GM21526 (cell line): ENCODE measurements around the gene HMGB3.
"Not testable (repeated sequence)": the region's sequence is repeated elsewhere in the genome, so short reads cannot be mapped to it uniquely, and the experiment has no call there.

ENCODE experiments used
- ATAC-seq: cut with Tn5 transposase; IDR thresholded peaks from one replicate; pipeline ENCODE4 v1.9.1; 2021; ENCODE audit warnings: moderate library complexity; ENCODE audit not compliant: unreplicated experiment, low FRiP score

HMGB3 gene

DNA sequence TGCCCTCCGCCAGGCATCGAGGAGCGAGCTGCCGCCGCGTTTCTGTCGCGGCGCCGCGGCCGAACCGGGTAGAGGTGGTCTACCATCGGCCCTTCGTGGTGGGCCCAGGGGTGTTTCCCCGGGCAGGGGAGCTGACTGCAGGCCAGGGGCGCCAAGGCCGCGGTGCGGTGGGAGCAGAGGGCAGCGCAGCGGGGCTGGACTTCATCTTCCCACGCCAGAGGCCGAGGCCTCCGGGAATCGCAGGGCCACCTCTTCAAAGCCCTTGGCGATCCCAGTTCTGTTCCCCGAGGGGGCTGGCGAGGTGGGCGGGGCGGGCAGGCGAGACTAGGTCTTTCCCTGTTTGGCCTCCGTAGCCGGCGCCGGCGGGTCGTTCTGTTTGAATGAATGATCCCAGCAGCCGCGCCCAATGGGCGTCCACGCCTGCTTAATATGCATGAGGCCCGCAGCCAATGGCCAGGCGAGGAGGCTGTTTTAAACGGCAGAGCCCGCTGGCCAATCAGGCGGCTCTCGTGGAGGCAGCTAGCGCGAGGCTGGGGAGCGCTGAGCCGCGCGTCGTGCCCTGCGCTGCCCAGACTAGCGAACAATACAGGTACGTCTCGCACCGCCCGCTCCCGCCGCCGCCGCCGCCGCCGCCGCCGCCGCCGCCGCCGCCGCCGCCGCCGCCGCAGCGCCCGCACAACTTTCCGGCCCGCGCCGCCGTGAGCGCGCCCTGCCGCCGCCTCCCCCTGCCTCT, at the start of gene HMGB3:
HMGB3 (plus strand) TSS at position 548 of the 733 bp plus-strand sequence. CDS start 2,265 bp downstream, outside the sequence.
- ATAC-seq: peak; percentile 96

DNA sequence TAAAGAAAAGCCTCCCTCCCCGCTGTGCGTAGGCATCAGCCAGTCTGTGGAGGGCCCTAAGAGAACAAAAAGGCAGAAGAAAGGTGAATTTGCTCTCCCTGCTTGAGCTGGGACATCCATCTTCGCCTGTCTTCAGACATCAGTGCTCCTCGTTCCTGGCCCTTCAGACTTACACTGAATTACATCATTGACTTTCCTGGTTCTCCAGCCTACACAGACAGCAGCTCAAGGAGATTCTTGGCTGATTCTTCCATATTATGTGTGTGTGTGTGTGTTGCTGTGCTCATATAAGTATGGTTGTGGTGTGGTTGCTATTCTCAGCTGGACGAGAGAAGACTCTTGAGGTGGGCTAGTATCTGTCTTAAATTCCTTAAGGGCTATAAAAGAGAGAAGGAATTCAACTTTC, 49.2 kb upstream of the HMGB3 start:
- no peak for ATAC-seq

DNA sequence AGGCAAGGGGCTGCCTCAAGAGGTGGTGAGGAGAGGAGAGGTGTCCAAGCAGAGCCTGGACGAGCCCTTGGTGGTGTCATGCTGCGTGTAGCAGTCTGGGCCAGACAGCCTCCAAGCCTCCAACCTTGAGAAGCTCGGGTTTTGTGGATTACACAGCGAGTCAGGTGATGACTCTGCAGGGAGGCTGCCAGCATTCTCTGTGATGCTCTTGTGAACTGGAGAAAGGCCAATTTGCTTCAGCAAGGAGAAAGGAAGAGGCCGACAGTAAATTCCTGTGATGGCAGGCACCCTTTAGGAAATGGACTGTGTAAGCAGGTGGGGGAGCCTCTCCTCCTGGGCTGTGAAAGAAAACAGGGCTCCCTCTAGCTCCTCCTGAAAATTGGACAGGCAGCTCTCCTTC, 48.7 kb upstream of the HMGB3 start:
- ATAC-seq: no peak

DNA sequence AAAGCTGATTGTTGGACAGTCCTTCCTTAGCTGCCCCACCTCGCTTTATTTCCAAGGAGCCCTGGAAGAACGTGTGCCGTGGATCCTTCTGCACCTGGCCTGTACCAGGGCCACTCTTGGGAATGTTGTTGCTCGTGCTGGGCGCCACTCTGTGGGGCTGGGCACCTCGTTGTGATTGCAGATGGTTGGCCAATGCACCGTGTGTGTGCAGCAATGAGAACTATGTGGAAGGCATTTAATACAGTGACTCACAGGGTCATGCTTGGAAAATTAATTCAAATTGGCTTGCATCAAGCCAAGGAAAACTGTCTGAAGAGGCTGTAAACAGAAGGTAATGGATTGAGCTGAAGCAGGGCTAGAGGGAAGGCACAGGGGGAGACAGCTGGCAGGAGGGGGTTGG, 47.7 kb upstream of the HMGB3 start:
- ATAC-seq: no peak

DNA sequence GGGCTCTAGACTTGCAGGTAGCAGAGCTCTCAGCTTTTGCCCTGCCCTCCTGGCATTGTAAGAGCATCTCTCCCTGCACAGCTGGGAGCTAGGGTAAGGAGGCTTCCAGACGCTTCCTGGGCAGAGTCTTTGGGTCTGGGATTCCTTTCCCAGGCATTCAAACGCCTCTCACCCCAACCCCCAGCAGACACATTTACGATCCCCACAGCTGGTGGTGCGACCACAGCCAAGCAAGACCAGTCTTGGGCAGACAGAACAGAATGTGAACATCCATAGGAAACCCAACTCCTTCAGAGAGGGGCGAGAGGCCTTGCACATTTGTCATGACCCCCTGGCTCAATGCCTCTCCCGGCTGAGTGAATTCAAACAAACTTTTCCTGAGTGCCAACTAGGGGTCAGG, 46.6 kb upstream of the HMGB3 start:
- ATAC-seq: no peak

DNA sequence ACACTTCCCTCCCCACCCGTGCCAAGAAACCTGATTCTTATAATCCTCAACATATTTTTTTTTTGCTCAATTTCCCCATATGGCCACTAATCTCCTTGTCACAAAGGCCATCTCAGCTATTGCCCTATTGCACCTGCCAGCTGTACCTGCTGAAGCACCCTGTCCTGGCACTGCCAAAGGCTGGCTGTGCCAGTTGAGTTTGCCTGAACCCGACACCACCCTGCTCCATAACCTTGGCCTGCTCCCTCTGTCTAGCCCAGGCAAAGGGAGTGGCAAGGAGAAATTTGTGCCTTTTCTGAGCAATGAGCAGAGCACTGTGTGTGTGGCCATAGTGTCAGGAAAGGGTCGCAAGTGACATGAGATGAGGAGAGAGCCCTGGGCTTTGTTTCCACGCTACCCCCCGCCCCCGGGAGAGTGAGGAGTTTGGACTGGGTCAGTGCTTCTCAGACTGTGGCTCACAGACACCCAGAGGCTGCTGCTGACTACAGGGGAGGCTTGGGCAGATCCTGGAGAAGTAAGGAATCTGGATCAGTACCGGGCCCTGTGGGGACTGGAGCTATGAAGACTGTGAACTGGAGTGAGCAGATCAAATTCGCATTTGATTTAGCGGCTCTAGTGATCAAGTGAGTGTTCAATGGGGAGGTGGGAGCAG, 42.2 kb upstream of the HMGB3 start:
- no peak for ATAC-seq

DNA sequence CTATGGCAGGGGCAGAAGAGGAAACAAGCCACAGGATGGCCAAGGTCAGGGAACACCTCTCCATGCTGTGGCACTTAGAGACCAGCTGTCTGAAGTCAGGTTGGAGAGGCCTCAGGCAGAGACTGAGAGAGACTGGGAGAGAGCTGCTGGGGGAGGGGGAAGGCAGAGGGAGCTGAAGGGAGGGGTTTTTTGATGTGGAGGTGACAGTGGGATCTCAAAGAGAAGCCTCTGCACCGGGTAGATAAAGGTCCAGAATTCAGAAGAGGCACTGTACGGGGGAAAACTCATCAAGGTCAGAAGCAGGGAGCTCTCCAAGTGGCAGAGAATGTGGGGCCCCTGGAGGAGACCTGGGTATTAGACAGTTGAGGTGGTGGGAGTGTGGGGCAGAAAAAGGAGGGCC, 41.6 kb upstream of the HMGB3 start:
- no peak for ATAC-seq

DNA sequence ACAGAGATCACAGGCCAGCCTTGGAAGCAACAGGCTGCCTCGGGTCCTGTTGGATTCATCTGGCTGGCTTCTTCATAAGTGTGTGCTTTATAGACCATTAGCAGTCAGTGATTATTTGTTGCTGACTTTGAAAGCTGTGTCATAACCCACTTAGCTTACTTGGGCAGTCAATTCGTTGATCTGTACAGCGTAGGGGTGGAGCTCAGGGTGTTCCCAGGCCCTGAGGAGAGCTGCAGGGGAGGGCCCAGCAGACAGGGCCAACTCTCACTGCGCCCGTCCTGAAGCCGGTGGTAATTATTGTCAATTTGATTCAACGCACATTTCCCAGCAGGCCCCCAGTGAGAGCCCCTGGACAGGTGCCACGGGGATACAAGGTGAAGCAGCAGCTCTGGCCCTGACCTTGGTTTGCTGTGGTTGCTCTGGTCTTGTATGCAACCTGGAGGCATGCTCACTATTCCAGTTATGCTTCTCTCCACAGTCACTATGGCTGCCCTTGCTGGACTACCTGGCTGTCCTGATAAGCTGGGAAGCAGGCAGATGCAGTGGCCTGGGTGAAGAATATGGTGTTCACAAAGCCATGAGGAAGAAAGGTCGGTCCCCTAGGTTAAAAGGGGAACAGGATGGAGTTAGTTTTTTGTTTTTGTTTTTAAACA, 40.1 kb upstream of the HMGB3 start:
- no peak for ATAC-seq

DNA sequence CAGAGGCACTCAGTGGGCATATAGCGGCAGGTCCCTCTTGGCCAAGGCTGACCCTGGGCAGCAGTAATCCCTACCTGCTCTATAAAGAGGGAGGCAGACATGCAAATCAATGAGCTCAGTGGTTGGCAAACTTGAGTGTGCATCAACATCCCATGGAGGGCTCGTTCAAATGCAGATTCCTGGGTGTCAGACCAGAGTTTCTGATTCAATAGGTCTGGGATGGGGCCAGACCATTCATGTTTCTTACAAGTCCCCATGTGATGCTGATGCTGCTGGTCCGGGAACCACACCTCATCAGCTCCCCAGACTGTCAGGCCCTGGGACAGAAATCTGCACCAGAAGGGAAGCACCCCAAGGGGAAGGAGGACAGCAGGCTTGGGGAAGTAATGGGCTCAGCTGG, 38.9 kb upstream of the HMGB3 start:
- ATAC-seq: no peak

DNA sequence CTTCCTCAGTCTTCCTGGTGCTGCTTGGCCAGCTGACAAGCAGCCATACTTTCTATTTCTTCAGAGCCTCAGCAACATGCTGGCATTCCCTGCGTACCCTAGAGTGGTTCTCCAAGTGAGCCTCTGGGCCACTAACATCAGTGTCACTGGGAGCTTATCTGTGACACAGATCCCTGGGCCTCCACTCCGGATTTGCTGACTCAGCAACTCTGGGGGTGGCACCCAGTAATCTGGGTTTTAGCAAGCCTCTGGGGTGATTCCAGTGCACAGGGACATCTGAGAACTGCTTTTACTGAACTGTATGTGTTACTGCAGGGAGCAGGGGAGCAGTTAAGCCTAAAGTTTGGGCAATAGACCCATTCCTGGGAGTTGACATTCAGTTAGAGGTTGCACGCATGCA, 28.2 kb upstream of the HMGB3 start:
- ATAC-seq: no peak

DNA sequence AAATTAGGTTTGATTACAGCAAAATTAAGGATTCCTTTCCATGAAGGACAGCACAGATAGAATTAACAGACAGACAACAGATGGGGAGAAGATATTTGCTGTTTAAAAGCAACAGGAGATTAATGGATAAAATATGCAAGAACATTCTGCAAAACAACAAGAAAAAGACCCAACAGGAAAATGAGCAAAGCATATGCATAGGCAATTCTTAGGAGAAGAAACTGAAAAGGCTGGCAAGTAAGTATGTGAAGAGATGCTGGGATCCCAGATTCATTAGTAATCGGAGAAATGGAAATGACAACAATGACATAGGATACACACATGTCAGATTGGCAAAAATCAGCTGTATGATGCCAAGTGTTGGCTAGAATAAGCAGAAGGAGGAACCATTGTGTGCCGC, 27.5 kb upstream of the HMGB3 start:
- no peak for ATAC-seq

DNA sequence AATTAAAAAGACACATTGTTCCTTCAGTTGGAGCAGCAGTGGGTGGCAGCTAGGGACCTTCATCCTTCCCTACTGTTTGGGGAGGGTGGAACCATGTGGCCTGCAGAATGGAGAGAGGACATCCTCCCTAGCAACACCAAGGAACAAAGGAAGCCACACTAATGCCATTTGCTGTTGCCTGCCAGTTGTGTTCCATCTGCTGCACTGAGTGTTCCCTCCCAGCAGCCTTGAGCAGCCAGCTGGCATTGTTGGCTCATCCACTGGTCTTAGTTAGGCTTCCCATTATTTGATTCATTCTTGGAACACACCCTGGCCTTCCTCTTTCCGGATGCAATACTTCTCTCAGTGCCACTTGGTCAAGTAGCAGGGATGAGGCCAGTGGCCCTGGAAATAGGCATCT, 25.0 kb upstream of the HMGB3 start:
- no peak for ATAC-seq

DNA sequence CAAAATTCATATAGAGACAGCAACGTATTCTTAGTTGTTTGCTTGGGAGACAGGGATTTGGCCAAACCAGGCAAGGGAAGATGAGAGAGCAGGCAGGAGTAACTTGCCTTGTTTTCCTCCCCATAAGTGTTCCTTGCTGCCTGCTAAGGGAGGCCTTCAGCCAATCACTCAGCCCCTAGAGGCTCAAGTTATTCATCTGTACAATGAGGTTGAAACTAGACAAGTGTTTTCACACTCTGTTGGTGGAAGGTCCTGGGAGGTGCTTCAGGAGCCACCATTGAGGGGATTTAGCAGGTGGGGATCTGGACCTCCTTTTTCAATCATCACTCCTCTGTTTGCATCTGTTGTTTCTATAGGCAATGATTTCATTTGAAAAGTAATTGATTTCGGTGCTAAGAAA, 23.6 kb upstream of the HMGB3 start:
- no peak for ATAC-seq

DNA sequence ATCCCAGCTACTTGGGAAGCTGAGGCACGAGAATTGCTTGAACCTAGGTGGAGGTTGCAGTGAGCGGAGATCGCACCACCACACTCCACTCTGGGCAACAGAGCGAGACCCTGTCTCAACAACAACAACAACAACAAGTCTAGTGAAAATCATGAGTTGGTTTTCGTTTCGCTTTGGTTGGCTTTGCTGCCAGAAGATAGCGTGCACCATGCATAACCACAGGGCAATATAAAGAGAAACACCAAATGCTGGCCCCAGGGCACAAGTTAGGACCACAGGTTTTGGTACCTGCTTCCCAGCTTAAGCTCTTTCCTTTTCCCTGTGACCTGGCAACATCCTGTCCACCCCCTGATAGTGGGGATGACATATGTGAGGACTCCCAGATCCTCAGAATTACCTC, 21.5 kb upstream of the HMGB3 start:
- ATAC-seq: no peak

DNA sequence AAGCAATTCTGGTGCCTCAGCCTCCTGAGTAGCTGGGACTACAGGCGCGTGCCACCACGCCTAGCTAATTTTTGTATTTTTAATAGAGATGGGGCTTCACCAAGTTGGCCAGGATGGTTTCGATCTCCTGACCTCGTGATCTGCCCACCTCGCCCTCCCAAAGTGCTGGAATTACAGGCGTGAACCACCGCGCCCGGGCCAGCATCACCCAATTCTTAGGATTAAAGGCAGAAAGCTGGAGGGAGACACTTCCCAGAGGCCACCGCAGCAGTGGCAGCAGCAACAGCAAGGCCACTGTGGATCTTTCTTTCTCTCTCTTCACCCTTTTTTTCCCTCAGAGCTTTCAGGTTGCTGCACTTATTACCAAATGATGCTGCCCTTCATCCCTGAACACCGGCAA, 18.7 kb upstream of the HMGB3 start:
- not testable (repeated sequence) for ATAC-seq

DNA sequence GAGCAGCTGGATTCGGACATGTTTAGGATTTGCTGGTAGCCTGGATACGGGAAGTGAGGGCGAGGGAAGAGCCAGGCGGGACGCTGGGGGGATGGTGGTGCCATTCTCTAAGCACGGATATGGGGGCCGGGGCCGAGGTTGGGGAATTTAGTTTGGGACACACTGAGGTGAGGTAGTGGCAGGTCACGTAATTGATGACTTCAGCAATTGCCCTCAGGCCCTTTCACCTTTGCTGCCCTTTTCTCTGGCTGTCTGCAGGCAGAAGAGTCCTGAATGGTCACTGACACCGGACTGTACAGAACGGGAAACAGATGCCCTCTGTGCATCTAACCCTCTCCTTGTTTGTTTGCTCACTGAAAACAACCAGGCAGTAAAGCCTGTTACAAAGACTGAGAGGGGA, 16.9 kb upstream of the HMGB3 start:
- no peak for ATAC-seq

DNA sequence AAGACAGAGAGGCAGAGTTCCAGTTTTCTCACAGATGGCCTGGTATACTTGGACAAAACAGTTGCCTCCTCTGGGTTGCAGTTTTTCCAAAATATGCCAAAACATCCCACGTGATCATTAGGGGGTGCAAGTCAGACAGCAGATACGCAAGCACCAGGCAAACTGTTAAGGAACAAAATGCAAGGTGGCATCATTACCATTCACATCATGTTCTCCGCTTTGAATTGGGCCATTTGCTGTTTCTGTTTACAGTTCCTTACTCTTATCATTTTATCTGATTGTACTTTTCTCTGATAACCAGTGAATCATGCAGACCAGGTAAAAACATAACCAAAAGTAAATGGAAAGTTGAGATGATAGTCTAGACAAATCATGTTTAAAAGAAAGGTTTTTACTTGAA, 16.4 kb upstream of the HMGB3 start:
- no peak for ATAC-seq

DNA sequence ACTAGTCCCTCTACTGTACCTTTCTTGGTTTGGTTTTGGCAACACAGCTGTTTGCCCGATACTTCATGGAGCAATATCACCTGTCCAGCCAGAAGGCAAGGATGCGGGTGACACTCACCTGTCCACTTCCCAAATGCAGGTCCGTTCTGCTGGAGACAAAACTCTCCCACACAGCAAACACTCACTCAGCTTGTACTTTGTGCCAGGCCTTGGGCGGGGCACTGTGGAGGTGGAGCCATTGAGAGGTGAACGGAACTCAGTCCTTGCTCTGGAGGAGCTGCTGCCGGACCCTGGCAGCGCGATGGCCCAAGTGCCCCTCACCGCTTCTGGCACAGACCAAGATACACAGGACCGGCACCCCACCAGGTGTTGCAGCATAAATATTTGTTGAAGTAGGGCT, 15.3 kb upstream of the HMGB3 start:
- no peak for ATAC-seq

DNA sequence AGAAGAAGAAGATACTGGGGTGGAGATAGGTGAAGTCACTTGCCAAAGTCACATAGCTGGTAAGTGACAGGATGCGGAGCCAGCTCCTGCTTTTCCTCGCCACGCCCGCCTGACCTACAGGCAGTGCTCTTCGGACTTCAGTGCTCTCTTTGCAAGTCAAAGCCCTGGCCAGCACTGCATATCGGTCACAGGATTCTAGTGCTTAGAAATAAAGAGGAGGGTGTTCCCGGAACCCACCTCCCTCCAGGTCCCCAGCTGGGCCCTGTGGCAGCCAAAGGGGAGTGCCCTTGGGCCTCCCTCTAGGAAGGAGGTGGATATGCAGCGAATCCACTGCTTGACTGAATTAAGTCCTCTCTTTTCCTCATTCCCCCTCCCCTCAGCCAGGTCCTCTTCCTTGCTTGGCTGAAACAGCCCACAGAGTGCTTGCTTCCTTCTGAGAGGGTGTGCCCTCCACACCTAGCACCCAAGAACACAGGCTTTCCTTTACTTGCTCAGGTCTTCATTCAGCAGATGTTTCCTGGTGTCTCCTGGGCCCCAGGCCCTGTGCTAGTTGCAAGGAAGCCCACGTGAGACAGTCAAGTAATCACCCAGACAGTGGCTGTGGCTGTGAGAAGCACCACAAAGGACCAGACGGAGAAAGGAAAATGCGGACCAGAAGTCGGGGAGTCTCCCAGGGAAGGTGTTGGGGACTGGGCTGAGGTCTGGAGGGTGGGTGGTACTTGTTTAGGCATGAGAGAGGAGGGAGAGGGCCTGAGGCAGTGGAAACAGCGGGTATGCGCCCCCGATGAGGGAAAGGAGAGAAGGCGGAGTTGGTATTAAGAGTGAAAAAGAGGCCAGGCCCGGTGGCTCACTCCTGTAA, 14.0 kb upstream of the HMGB3 start:
- ATAC-seq: no peak

DNA sequence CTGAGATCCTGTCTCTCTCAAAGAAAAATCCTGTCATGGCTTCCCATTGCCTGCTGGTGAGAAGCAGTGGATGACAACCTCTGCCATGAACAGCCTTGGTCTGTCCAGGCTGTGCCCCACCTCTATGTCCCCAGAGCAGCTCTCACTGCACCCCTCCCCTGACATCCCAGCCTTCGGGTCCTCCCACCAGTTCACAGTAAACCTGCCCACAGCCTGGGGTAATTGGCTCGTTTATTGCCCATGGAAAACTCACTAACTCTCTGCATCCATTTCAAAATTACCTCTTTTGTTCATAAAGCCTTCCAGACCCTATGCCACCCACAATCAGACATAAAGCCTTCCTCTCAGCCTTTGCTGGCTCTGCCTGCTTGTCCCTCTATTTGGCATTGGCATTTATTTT, 10.7 kb upstream of the HMGB3 start:
- ATAC-seq: no peak
